ENCODE results near the gene C16orf54. TPM values are rescaled to one million over a fixed set of nuclear protein-coding genes. Genes with fewer than 3 reads are reported as not detected.

C16orf54 gene
- total RNA-seq, 2 donors from 2014 or later: 1.7 TPM

GRCh38 chr16:29720703-29721102, 25.1 kb downstream of the C16orf54 start:
- Histone ChIP-seq H3K27ac (no peak overlapping the region), H3K36me3 (no peaks in the 10 kb centered on the region), H3K4me3 (no peak overlapping the region), H3K9me3 (no peaks in the 10 kb centered on the region), H3K4me1 (no peaks in the 10 kb centered on the region), H3K27me3 (no peaks in the 10 kb centered on the region), H3K9ac (ENCODE audit: low read depth in 2 of 2, low read length in 2 of 2) (no peak overlapping the region)
- intact Hi-C loops (cut with DNase I): no loop called here
- TF ChIP-seq CTCF (IDR thresholded peaks at IDR 0.05): no peak
- no peak for DNase-seq

- Histone ChIP-seq H3K36me3 (no peaks in the 10 kb centered on the region), H3K4me3 (no peak overlapping the region), H3K27ac (no peak overlapping the region), H3K9ac (ENCODE audit: low read depth in 2 of 2, low read length in 2 of 2) (no peak overlapping the region), H3K27me3 (no peaks in the 10 kb centered on the region), H3K9me3 (no peaks in the 10 kb centered on the region), H3K4me1 (no peaks in the 10 kb centered on the region)
- DNase-seq: no peak
- intact Hi-C loops (cut with DNase I): no loop called here
- no peak for TF ChIP-seq CTCF (IDR thresholded peaks at IDR 0.05)
Measured at GRCh38 chr16:29719063-29719462, 26.7 kb downstream of the C16orf54 start.

- no peak for DNase-seq
- H3K27me3 ChIP-seq: no peaks in the 10 kb centered on the region
- intact Hi-C loops (cut with DNase I): no loop called here
Measured at GRCh38 chr16:29717113-29717512, 28.7 kb downstream of the C16orf54 start.

GRCh38 chr16:29714972-29715371, 30.8 kb downstream of the C16orf54 start:
- Histone ChIP-seq H3K4me3 (no peak overlapping the region), H3K36me3 (no peaks in the 10 kb centered on the region), H3K27me3 (no peaks in the 10 kb centered on the region), H3K4me1 (no peaks in the 10 kb centered on the region), H3K9ac (ENCODE audit: low read depth in 2 of 2, low read length in 2 of 2) (no peak overlapping the region), H3K9me3 (no peaks in the 10 kb centered on the region), H3K27ac (no peak overlapping the region)
- DNase-seq: no peak
- no peak for TF ChIP-seq CTCF (IDR thresholded peaks at IDR 0.05)
- intact Hi-C loops (cut with DNase I): no loop called here

More at GRCh38 chr16:29717113-29717512, 28.7 kb downstream of the C16orf54 start:
- Histone ChIP-seq H3K36me3 (no peaks in the 10 kb centered on the region), H3K9me3 (no peaks in the 10 kb centered on the region), H3K4me1 (no peaks in the 10 kb centered on the region), H3K9ac (ENCODE audit: low read depth in 2 of 2, low read length in 2 of 2) (no peak overlapping the region), H3K27ac (no peak overlapping the region), H3K4me3 (no peak overlapping the region)
- no peak for TF ChIP-seq CTCF (IDR thresholded peaks at IDR 0.05)

GRCh38 chr16:29714396-29714795, 31.4 kb downstream of the C16orf54 start:
- intact Hi-C loops (cut with DNase I): no loop called here
- Histone ChIP-seq H3K9ac (ENCODE audit: low read depth in 2 of 2, low read length in 2 of 2) (no peak overlapping the region), H3K4me1 (no peaks in the 10 kb centered on the region), H3K4me3 (no peak overlapping the region), H3K27me3 (no peaks in the 10 kb centered on the region), H3K27ac (no peak overlapping the region), H3K36me3 (no peaks in the 10 kb centered on the region), H3K9me3 (no peaks in the 10 kb centered on the region)
- TF ChIP-seq CTCF (IDR thresholded peaks at IDR 0.05): no peak
- no peak for DNase-seq

GRCh38 chr16:29712809-29713208, 33.0 kb downstream of the C16orf54 start:
- Histone ChIP-seq H3K27ac (no peak overlapping the region), H3K4me1 (no peaks in the 10 kb centered on the region), H3K9me3 (no peaks in the 10 kb centered on the region), H3K4me3 (no peak overlapping the region), H3K27me3 (no peaks in the 10 kb centered on the region), H3K36me3 (no peaks in the 10 kb centered on the region), H3K9ac (ENCODE audit: low read depth in 2 of 2, low read length in 2 of 2) (no peak overlapping the region)
- TF ChIP-seq CTCF (IDR thresholded peaks at IDR 0.05): no peak
- no peak for DNase-seq
- intact Hi-C loops (cut with DNase I): no loop called here
